ENCODE data around the gene ACYP2. TPM values are rescaled to one million over a fixed set of nuclear protein-coding genes. Genes with fewer than 3 reads are reported as not detected.

Gene ACYP2
- total RNA-seq, 1 donor, result 9.0 TPM

GRCh38 chr2:54228945-54229344, 113.5 kb downstream of the ACYP2 start:
- no peaks in the 10 kb centered on the region for H4K20me1 ChIP-seq (ENCODE audit: insufficient read depth, low read length)
- no peaks in the 10 kb centered on the region for H3K36me3 ChIP-seq (ENCODE audit: insufficient read depth, low read length)
- no peak overlapping the region for H3K4me3 ChIP-seq (ENCODE audit: insufficient read depth, low read length)
- DNase-seq (ENCODE audit: insufficient read length, low spot score, missing footprints), result no peak
- TF ChIP-seq, protein P1, sequence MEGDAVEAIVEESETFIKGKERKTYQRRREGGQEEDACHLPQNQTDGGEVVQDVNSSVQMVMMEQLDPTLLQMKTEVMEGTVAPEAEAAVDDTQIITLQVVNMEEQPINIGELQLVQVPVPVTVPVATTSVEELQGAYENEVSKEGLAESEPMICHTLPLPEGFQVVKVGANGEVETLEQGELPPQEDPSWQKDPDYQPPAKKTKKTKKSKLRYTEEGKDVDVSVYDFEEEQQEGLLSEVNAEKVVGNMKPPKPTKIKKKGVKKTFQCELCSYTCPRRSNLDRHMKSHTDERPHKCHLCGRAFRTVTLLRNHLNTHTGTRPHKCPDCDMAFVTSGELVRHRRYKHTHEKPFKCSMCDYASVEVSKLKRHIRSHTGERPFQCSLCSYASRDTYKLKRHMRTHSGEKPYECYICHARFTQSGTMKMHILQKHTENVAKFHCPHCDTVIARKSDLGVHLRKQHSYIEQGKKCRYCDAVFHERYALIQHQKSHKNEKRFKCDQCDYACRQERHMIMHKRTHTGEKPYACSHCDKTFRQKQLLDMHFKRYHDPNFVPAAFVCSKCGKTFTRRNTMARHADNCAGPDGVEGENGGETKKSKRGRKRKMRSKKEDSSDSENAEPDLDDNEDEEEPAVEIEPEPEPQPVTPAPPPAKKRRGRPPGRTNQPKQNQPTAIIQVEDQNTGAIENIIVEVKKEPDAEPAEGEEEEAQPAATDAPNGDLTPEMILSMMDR (IDR thresholded peaks at IDR 0.05; ENCODE audit: extremely low read depth, low read depth, low read length), result no peak
- H2AFZ ChIP-seq (ENCODE audit: low read length), result no peak overlapping the region
- H3K27ac ChIP-seq (ENCODE audit: low read depth, low read length), result no peak overlapping the region
- H3K27me3 ChIP-seq (ENCODE audit: insufficient read depth, low read length), result no peaks in the 10 kb centered on the region
- H3K79me2 ChIP-seq (ENCODE audit: insufficient read depth, low read length), result no peaks in the 10 kb centered on the region
- H3K9me3 ChIP-seq (ENCODE audit: low read depth, low read length), result no peaks in the 10 kb centered on the region
- H3K4me2 ChIP-seq (ENCODE audit: insufficient read depth, low read length), result no peak overlapping the region
- H3K4me1 ChIP-seq (ENCODE audit: insufficient read depth, low read length), result peaks cover 2% of the 10 kb centered on the region

- no peak overlapping the region for H3K4me3 ChIP-seq (ENCODE audit: insufficient read depth, low read length)
- no peaks in the 10 kb centered on the region for H3K79me2 ChIP-seq (ENCODE audit: insufficient read depth, low read length)
- H3K27ac ChIP-seq (ENCODE audit: low read depth, low read length), result no peak overlapping the region
- H3K4me1 ChIP-seq (ENCODE audit: insufficient read depth, low read length), result peaks cover 4% of the 10 kb centered on the region
- DNase-seq (ENCODE audit: insufficient read length, low spot score, missing footprints), result no peak
- H3K9me3 ChIP-seq (ENCODE audit: low read depth, low read length), result no peaks in the 10 kb centered on the region
- no peaks in the 10 kb centered on the region for H4K20me1 ChIP-seq (ENCODE audit: insufficient read depth, low read length)
- no peak overlapping the region for H2AFZ ChIP-seq (ENCODE audit: low read length)
- no peaks in the 10 kb centered on the region for H3K27me3 ChIP-seq (ENCODE audit: insufficient read depth, low read length)
- no peaks in the 10 kb centered on the region for H3K36me3 ChIP-seq (ENCODE audit: insufficient read depth, low read length)
- no peak overlapping the region for H3K4me2 ChIP-seq (ENCODE audit: insufficient read depth, low read length)
- TF ChIP-seq, protein P1 (IDR thresholded peaks at IDR 0.05; ENCODE audit: extremely low read depth, low read depth, low read length), result no peak
Observed at GRCh38 chr2:54233832-54234649, 118.6 kb downstream of the ACYP2 start.

- Histone ChIP-seq H3K36me3 (ENCODE audit: insufficient read depth, low read length) (no peaks in the 10 kb centered on the region), H3K9me3 (ENCODE audit: low read depth, low read length) (no peaks in the 10 kb centered on the region), H3K4me3 (ENCODE audit: insufficient read depth, low read length) (no peak overlapping the region), H3K27me3 (ENCODE audit: insufficient read depth, low read length) (no peaks in the 10 kb centered on the region), H4K20me1 (ENCODE audit: insufficient read depth, low read length) (no peaks in the 10 kb centered on the region), H3K4me2 (ENCODE audit: insufficient read depth, low read length) (no peak overlapping the region), H3K79me2 (ENCODE audit: insufficient read depth, low read length) (no peaks in the 10 kb centered on the region), H3K4me1 (ENCODE audit: insufficient read depth, low read length) (peaks cover 26% of the 10 kb centered on the region), H3K27ac (ENCODE audit: low read depth, low read length) (no peak overlapping the region), H2AFZ (ENCODE audit: low read length) (no peak overlapping the region)
- no peak for DNase-seq (ENCODE audit: insufficient read length, low spot score, missing footprints)
- TF ChIP-seq, protein P1 (IDR thresholded peaks at IDR 0.05; ENCODE audit: extremely low read depth, low read depth, low read length), result no peak
Observed at GRCh38 chr2:54237428-54237827, 122.0 kb downstream of the ACYP2 start.

DNA sequence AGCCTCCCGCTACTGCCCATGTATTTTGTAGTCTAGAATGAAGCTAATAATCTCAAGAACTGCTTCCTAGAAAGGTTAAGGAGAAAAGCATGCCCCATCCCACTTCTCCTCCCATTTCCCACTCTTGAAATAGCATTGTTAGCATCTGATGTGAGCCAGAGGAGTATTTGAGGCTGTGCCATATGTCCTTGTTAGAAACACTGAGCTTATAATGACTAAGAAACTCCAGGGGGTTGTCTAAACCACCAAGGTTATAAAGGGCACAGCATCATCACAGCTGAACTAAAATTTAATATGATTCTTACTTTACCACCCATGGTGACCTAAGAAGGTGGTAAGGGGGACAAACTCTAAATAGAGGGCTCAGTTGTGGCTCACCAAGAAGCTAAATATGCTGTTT, 124.0 kb downstream of the ACYP2 start:
- peak; percentile 83 for DNase-seq (ENCODE audit: insufficient read length, low spot score, missing footprints)
- peaks cover 26% of the 10 kb centered on the region for H3K4me1 ChIP-seq (ENCODE audit: insufficient read depth, low read length)
- H3K9me3 ChIP-seq (ENCODE audit: low read depth, low read length), result no peaks in the 10 kb centered on the region
- H3K36me3 ChIP-seq (ENCODE audit: insufficient read depth, low read length), result no peaks in the 10 kb centered on the region
- peak overlapping the region; percentile 47 for H3K4me2 ChIP-seq (ENCODE audit: insufficient read depth, low read length)
- H2AFZ ChIP-seq (ENCODE audit: low read length), result peak overlapping the region; percentile 55
- TF ChIP-seq, protein P1 (IDR thresholded peaks at IDR 0.05; ENCODE audit: extremely low read depth, low read depth, low read length), result no peak
- peak overlapping the region; percentile 85 for H3K27ac ChIP-seq (ENCODE audit: low read depth, low read length)
- H3K79me2 ChIP-seq (ENCODE audit: insufficient read depth, low read length), result no peaks in the 10 kb centered on the region
- H4K20me1 ChIP-seq (ENCODE audit: insufficient read depth, low read length), result no peaks in the 10 kb centered on the region
- no peak overlapping the region for H3K4me3 ChIP-seq (ENCODE audit: insufficient read depth, low read length)
- no peaks in the 10 kb centered on the region for H3K27me3 ChIP-seq (ENCODE audit: insufficient read depth, low read length)
